ENCODE results near the gene BCAR3. TPM values are rescaled to one million over a fixed set of nuclear protein-coding genes. Genes with fewer than 3 reads are reported as not detected.

BCAR3 gene
- total RNA-seq, 4 donors from 2014 or later: 22.3 to 98.7 (median 28.3) TPM

- no peak for TF ChIP-seq CTCF (IDR thresholded peaks at IDR 0.05; ENCODE audit: low read depth)
Observed at GRCh38 chr1:93565496-93566206, 116.0 kb downstream of the BCAR3 start.

- TF ChIP-seq CTCF (IDR thresholded peaks at IDR 0.05; ENCODE audit: low read depth): no peak
Observed at GRCh38 chr1:93559695-93560094, 121.9 kb downstream of the BCAR3 start.

- no peak for TF ChIP-seq CTCF (IDR thresholded peaks at IDR 0.05; ENCODE audit: low read depth)
Observed at GRCh38 chr1:93559045-93559444, 122.6 kb downstream of the BCAR3 start.

- no peak for TF ChIP-seq CTCF (IDR thresholded peaks at IDR 0.05; ENCODE audit: low read depth)
Observed at GRCh38 chr1:93556291-93556690, 125.3 kb downstream of the BCAR3 start.

GRCh38 chr1:93554883-93555872 is 126.5 kb downstream of the BCAR3 start:
- TF ChIP-seq CTCF (IDR thresholded peaks at IDR 0.05; ENCODE audit: low read depth): no peak

- TF ChIP-seq CTCF (IDR thresholded peaks at IDR 0.05; ENCODE audit: low read depth): no peak
Observed at GRCh38 chr1:93552741-93553455, 128.7 kb downstream of the BCAR3 start.

Data from subcutaneous adipose tissue (tissue), 4 donors.